Measurements from ENCODE around the gene FHIP1A. TPM values are rescaled to one million over a fixed set of nuclear protein-coding genes. Genes with fewer than 3 reads are reported as not detected.

The FHIP1A gene
- total and polyA plus RNA-seq, 2 of the 13 experiments (the other 11 are each of a cell fraction or from before 2014, with no cell fraction given) = 4.1 to 6.2 TPM

- TF ChIP-seq ZBTB40 (IDR thresholded peaks at IDR 0.05) = no peak
- no peak for TF ChIP-seq ZBTB40 (CRISPR knock-in tag; IDR thresholded peaks at IDR 0.05)
- TF ChIP-seq KMT2A (CRISPR knock-in tag; IDR thresholded peaks at IDR 0.05) = peak; percentile 31; the same call in 1 of the 2 replicates
- no peak for TF ChIP-seq ZNF230 (CRISPR knock-in tag; IDR thresholded peaks at IDR 0.05)
- TF ChIP-seq ZNF569 (CRISPR knock-in tag; IDR thresholded peaks at IDR 0.05; ENCODE audit: borderline replicate concordance) = no peak
- no peak for TF ChIP-seq ZNF770 (CRISPR knock-in tag; IDR thresholded peaks at IDR 0.05)
- no peak for TF ChIP-seq MYNN (CRISPR knock-in tag; IDR thresholded peaks at IDR 0.05; ENCODE audit: low read depth)
- TF ChIP-seq HNRNPLL (IDR thresholded peaks at IDR 0.05; ENCODE audit: low read depth, low read length, poor library complexity, severe bottlenecking) = peak; percentile 91
- no peak for TF ChIP-seq ZNF713 (CRISPR knock-in tag; IDR thresholded peaks at IDR 0.05)
- TF ChIP-seq KLF6 (CRISPR knock-in tag; IDR thresholded peaks at IDR 0.05) = no peak
- TF ChIP-seq SIN3A (IDR thresholded peaks at IDR 0.05; ENCODE audit: borderline replicate concordance, low read depth, low read length) = no peak
- no peak for TF ChIP-seq HMG20B (CRISPR knock-in tag; conservative IDR thresholded peaks at IDR 0.05)
- TF ChIP-seq ZNF256 (CRISPR knock-in tag; conservative IDR thresholded peaks at IDR 0.05) = no peak
- TF ChIP-seq ZBTB20 (CRISPR knock-in tag; IDR thresholded peaks at IDR 0.05; ENCODE audit: borderline replicate concordance, low read depth) = 0 out of 2 replicates have a peak, but pooled peaks have one; percentile 26
- TF ChIP-seq ZNF615 (CRISPR knock-in tag; IDR thresholded peaks at IDR 0.05; ENCODE audit: borderline replicate concordance) = no peak
- no peak for TF ChIP-seq TCF7L2 (IDR thresholded peaks at IDR 0.05; ENCODE audit: low read depth, low read length)
- TF ChIP-seq SP4 (CRISPR knock-in tag; IDR thresholded peaks at IDR 0.05) = no peak
Observed at GRCh38 chr4:151408630-151409469, at the start of gene FHIP1A (continued).

All from HepG2 (cell line).